ES-I3 (cell line): ENCODE measurements around the gene ENOX1.

ENCODE experiments used
- H3K36me3 ChIP-seq: 2 replicates; pipeline ENCODE4 v1.6.1; 2013; ENCODE audit warnings: mild to moderate bottlenecking, low read length, control low read depth, moderate library complexity; ENCODE audit not compliant: insufficient read depth
- H3K4me1 ChIP-seq: 2 replicates; pipeline ENCODE4 v1.6.1; 2013; ENCODE audit warnings: mild to moderate bottlenecking, control low read depth, low read length; ENCODE audit not compliant: insufficient read depth
- H3K9ac ChIP-seq: 2 replicates; pipeline ENCODE4 v1.6.1; 2013; ENCODE audit warnings: low read depth, mild to moderate bottlenecking, low read length, moderate library complexity
- H3K9me3 ChIP-seq: 2 replicates; pipeline ENCODE4 v1.6.1; 2013; ENCODE audit warnings: mild to moderate bottlenecking, low read length, moderate library complexity; ENCODE audit not compliant: control insufficient read depth, insufficient read depth

ENOX1 gene

GRCh38 chr13:43522788-43523187 lies 264.0 kb downstream of the ENOX1 start:
- Histone ChIP-seq H3K9ac (no peak overlapping the region), H3K36me3 (no peaks in the 10 kb centered on the region; the same call in 1 of the 2 replicates), H3K9me3 (no peaks in the 10 kb centered on the region), H3K4me1 (no peaks in the 10 kb centered on the region)

GRCh38 chr13:43520351-43520750 lies 266.4 kb downstream of the ENOX1 start:
- no peaks in the 10 kb centered on the region for H3K9me3 ChIP-seq
- no peak overlapping the region for H3K9ac ChIP-seq
- no peaks in the 10 kb centered on the region for H3K4me1 ChIP-seq
- no peaks in the 10 kb centered on the region; the same call in 1 of the 2 replicates for H3K36me3 ChIP-seq

GRCh38 chr13:43518833-43519232 lies 267.9 kb downstream of the ENOX1 start:
- Histone ChIP-seq H3K9me3 (no peaks in the 10 kb centered on the region), H3K4me1 (no peaks in the 10 kb centered on the region), H3K36me3 (no peaks in the 10 kb centered on the region), H3K9ac (no peak overlapping the region)

- no peaks in the 10 kb centered on the region for H3K9me3 ChIP-seq
- no peaks in the 10 kb centered on the region for H3K36me3 ChIP-seq
- H3K9ac ChIP-seq = no peak overlapping the region
- H3K4me1 ChIP-seq = no peaks in the 10 kb centered on the region
These were observed 270.4 kb downstream of the ENOX1 start for GRCh38 chr13:43516401-43516833.

GRCh38 chr13:43515531-43515930 lies 271.2 kb downstream of the ENOX1 start:
- no peaks in the 10 kb centered on the region for H3K36me3 ChIP-seq
- H3K9ac ChIP-seq = no peak overlapping the region
- no peaks in the 10 kb centered on the region for H3K4me1 ChIP-seq
- H3K9me3 ChIP-seq = no peaks in the 10 kb centered on the region

GRCh38 chr13:43514311-43514710 lies 272.5 kb downstream of the ENOX1 start:
- Histone ChIP-seq H3K9me3 (no peaks in the 10 kb centered on the region), H3K9ac (no peak overlapping the region), H3K36me3 (no peaks in the 10 kb centered on the region), H3K4me1 (no peaks in the 10 kb centered on the region)

GRCh38 chr13:43512221-43512620 lies 274.6 kb downstream of the ENOX1 start:
- Histone ChIP-seq H3K9me3 (no peaks in the 10 kb centered on the region), H3K4me1 (no peaks in the 10 kb centered on the region), H3K9ac (no peak overlapping the region), H3K36me3 (no peaks in the 10 kb centered on the region)

GRCh38 chr13:43510956-43511901 lies 275.5 kb downstream of the ENOX1 start:
- Histone ChIP-seq H3K36me3 (no peaks in the 10 kb centered on the region), H3K9ac (no peak overlapping the region), H3K4me1 (no peaks in the 10 kb centered on the region), H3K9me3 (no peaks in the 10 kb centered on the region)

- Histone ChIP-seq H3K4me1 (no peaks in the 10 kb centered on the region), H3K36me3 (no peaks in the 10 kb centered on the region), H3K9ac (no peak overlapping the region), H3K9me3 (no peaks in the 10 kb centered on the region)
These were observed 291.0 kb downstream of the ENOX1 start for GRCh38 chr13:43495732-43496131.

GRCh38 chr13:43494206-43494605 lies 292.6 kb downstream of the ENOX1 start:
- Histone ChIP-seq H3K9me3 (no peaks in the 10 kb centered on the region), H3K4me1 (no peaks in the 10 kb centered on the region), H3K9ac (no peak overlapping the region), H3K36me3 (no peaks in the 10 kb centered on the region)

GRCh38 chr13:43493496-43494000 lies 293.2 kb downstream of the ENOX1 start:
- Histone ChIP-seq H3K4me1 (no peaks in the 10 kb centered on the region), H3K9ac (no peak overlapping the region), H3K36me3 (no peaks in the 10 kb centered on the region), H3K9me3 (no peaks in the 10 kb centered on the region)

GRCh38 chr13:43492745-43493144 lies 294.0 kb downstream of the ENOX1 start:
- H3K4me1 ChIP-seq = no peaks in the 10 kb centered on the region
- no peaks in the 10 kb centered on the region for H3K9me3 ChIP-seq
- H3K9ac ChIP-seq = no peak overlapping the region
- no peaks in the 10 kb centered on the region for H3K36me3 ChIP-seq

GRCh38 chr13:43492311-43492710 lies 294.5 kb downstream of the ENOX1 start:
- Histone ChIP-seq H3K36me3 (no peaks in the 10 kb centered on the region), H3K4me1 (no peaks in the 10 kb centered on the region), H3K9ac (no peak overlapping the region), H3K9me3 (no peaks in the 10 kb centered on the region)

GRCh38 chr13:43489233-43489632 lies 297.5 kb downstream of the ENOX1 start:
- no peaks in the 10 kb centered on the region for H3K36me3 ChIP-seq
- no peak overlapping the region for H3K9ac ChIP-seq
- H3K9me3 ChIP-seq = no peaks in the 10 kb centered on the region
- no peaks in the 10 kb centered on the region for H3K4me1 ChIP-seq

GRCh38 chr13:43487885-43488284 lies 298.9 kb downstream of the ENOX1 start:
- H3K4me1 ChIP-seq = no peaks in the 10 kb centered on the region

More at GRCh38 chr13:43487885-43488284, 298.9 kb downstream of the ENOX1 start:
- Histone ChIP-seq H3K9me3 (no peaks in the 10 kb centered on the region), H3K9ac (no peak overlapping the region), H3K36me3 (no peaks in the 10 kb centered on the region)
